HFFc6 (cell line): ENCODE results near the gene NKAIN1. TPM values are rescaled to one million over a fixed set of nuclear protein-coding genes. Genes with fewer than 3 reads are reported as not detected.
A peak's percentile ranks its signal among the peaks of the same experiment; 100 is the strongest.
"Not testable (repeated sequence)": the region's sequence is repeated elsewhere in the genome, so short reads cannot be mapped to it uniquely, and the experiment has no call there.

Experiments
- DNase-seq: peaks from one replicate; pipeline ENCODE4 v3.0.0-alpha.2; 2018
- H3K27ac Mint-ChIP-seq: 2 replicates; pipeline ENCODE4 v1.8.0; 2020; ENCODE audit warnings: mild to moderate bottlenecking, mixed read lengths
- H3K27me3 Mint-ChIP-seq: 2 replicates; pipeline ENCODE4 v1.8.0; 2021; ENCODE audit warnings: mild to moderate bottlenecking, moderate library complexity, mixed read lengths; ENCODE audit not compliant: insufficient read depth
- H3K36me3 Mint-ChIP-seq: 2 replicates; pipeline ENCODE4 v1.8.0; 2021; ENCODE audit warnings: low read depth, mixed read lengths
- H3K4me1 Mint-ChIP-seq: 2 replicates; pipeline ENCODE4 v1.8.0; 2020; ENCODE audit warnings: low read depth, mixed read lengths
- H3K4me3 Mint-ChIP-seq: 2 replicates; pipeline ENCODE4 v1.8.0; 2020; ENCODE audit warnings: mild to moderate bottlenecking, moderate library complexity, mixed read lengths
- H3K9me3 Mint-ChIP-seq: 2 replicates; pipeline ENCODE4 v1.8.0; 2020; ENCODE audit warnings: mild to moderate bottlenecking, mixed read lengths
- total RNA-seq, 6 experiments: library from RNA; stranded (reverse); fragmentation: NEBNext Ultra II Directional; extraction: Animal tissue kit (Norgen Biotek cat#: 25700); gene quantifications; 2 replicates in 1 of 6; 3 replicates in 5 of 6; pipeline ENCODE4 v1.2.3, GENCODE V29; 2021
- TF ChIP-seq, protein P1 (sequence below): fragments of 200-600 bp; sonication (generic); IDR thresholded peaks from 2 replicates; pipeline ENCODE4 v1.5.0; 2021; ENCODE audit warnings: antibody characterized with exemption, mild to moderate bottlenecking

The NKAIN1 gene
- total RNA-seq, 6 experiments from 2014 or later = not detected

DNA sequence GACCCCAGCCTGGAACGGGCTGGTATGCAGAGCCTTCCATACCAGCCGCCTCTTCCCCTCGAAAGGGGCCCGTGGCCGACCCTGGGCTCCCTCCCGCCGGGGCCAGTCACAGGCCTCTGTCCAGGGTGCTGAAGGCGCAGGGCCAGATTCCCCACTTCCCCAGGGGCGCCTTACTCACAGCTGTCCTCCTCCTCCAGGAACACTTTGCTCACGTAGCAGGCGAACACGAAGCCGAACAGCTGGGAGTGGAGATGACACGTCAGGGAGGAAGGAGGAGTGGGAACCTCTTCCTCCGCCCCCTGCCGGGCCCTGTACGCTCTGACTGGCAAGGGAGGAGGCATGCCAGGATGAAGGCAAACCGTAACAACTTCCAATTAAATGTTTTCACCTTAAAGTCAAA lies 57.3 kb downstream of the NKAIN1 start:
- H3K4me1 Mint-ChIP-seq = peaks cover 6% of the 10 kb centered on the region; the same call in 1 of the 2 replicates
- no peak overlapping the region for H3K27ac Mint-ChIP-seq
- H3K4me3 Mint-ChIP-seq = no peak overlapping the region
- H3K9me3 Mint-ChIP-seq = no peaks in the 10 kb centered on the region
- no peaks in the 10 kb centered on the region for H3K36me3 Mint-ChIP-seq
- TF ChIP-seq, protein P1, sequence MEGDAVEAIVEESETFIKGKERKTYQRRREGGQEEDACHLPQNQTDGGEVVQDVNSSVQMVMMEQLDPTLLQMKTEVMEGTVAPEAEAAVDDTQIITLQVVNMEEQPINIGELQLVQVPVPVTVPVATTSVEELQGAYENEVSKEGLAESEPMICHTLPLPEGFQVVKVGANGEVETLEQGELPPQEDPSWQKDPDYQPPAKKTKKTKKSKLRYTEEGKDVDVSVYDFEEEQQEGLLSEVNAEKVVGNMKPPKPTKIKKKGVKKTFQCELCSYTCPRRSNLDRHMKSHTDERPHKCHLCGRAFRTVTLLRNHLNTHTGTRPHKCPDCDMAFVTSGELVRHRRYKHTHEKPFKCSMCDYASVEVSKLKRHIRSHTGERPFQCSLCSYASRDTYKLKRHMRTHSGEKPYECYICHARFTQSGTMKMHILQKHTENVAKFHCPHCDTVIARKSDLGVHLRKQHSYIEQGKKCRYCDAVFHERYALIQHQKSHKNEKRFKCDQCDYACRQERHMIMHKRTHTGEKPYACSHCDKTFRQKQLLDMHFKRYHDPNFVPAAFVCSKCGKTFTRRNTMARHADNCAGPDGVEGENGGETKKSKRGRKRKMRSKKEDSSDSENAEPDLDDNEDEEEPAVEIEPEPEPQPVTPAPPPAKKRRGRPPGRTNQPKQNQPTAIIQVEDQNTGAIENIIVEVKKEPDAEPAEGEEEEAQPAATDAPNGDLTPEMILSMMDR = peak; percentile 74
- DNase-seq = peak; percentile 93
- H3K27me3 Mint-ChIP-seq = peaks cover 36% of the 10 kb centered on the region

DNA sequence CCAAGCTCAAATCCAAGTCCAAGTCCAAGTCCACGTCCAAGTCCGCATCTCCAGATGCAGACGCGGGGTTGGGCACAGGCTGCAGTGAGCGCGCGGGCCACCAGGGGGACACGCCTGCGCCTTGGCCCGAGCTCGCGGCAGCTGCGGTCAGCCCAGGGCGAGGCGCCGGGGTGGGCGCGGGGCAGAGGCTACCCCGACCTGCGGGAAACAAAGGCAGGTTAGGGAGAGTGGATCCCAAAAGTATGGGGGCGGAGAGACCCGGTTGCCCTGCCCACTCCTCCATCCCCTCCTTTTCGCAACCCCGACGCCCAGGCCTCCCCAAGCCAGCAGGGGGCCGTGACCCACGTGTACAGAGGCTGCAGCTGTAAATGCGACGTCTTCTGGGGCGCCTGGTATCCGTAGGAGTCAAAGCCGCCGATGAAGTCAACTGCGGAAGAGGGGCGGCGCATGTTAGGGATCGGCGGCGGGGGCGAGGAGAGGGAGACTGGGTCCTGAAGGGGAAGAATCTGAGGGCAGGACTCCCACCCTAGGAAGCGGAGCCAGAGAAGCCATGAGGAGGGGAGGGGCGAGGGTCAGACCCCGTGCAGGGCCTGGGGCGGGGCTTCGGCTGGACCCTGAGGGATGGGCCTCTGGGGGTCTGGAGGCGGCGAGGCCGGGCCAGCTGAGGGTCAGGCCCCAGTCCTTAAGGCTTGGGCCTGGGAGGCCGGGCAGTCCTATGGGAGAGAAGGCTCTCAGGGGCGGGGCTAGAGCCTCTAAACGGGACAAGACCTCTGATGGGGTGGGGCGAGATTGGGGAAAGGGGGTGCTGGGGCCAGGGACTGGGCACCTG lies 58.0 kb downstream of the NKAIN1 start:
- Mint-ChIP-seq H3K4me3 (no peak overlapping the region), H3K9me3 (no peaks in the 10 kb centered on the region), H3K27ac (no peak overlapping the region), H3K4me1 (peaks cover 6% of the 10 kb centered on the region; the same call in 1 of the 2 replicates), H3K27me3 (peaks cover 30% of the 10 kb centered on the region), H3K36me3 (no peaks in the 10 kb centered on the region)
- DNase-seq = peak; percentile 14
- TF ChIP-seq, protein P1 = peak; percentile 82

DNA sequence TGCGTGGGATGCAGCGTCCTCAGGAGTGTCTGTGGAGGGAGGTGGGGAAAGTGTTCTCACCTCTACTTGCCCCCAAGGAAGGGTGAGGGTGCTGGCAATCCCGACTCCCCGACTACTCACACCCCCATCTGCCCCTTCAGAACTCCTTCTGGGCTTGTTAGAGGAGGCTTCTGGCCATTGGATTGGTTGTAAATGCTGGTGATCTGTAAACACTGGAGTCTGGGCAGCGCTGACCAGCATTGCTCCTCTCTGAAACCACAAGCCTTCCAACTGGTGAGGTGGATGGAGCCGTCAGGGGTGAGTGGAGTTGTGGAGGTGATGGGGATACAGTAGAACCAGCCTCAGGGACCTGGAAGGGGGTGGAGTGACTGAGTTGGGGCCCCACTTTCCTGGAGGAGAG lies 59.3 kb downstream of the NKAIN1 start:
- H3K27ac Mint-ChIP-seq = no peak overlapping the region
- H3K36me3 Mint-ChIP-seq = no peaks in the 10 kb centered on the region
- peaks cover 25% of the 10 kb centered on the region for H3K27me3 Mint-ChIP-seq
- H3K4me3 Mint-ChIP-seq = no peak overlapping the region
- no peak for DNase-seq
- peaks cover 6% of the 10 kb centered on the region; the same call in 1 of the 2 replicates for H3K4me1 Mint-ChIP-seq
- no peaks in the 10 kb centered on the region for H3K9me3 Mint-ChIP-seq
- TF ChIP-seq, protein P1 = no peak

DNA sequence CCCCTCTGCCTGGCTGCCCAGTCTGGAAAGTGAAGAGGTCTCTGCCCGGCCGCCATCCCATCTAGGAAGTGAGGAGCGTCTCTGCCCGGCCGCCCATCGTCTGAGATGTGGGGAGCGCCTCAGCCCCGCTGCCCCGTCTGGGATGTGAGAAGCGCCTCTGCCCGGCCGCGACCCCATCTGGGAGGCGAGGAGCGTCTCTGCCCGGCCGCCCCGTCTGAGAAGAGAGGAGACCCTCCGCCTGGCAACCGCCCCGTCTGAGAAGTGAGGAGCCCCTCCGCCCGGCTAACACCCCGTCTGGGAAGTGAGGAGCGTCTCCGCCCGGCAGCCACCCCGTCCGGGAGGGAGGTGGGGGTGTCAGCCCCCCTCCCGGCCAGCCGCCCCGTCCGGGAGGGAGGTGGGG lies 63.4 kb downstream of the NKAIN1 start:
- not testable (repeated sequence) for H3K36me3 Mint-ChIP-seq, H3K27ac Mint-ChIP-seq, DNase-seq, H3K4me1 Mint-ChIP-seq, H3K4me3 Mint-ChIP-seq, H3K9me3 Mint-ChIP-seq
- peaks cover 19% of the 10 kb centered on the region; the same call in 1 of the 2 replicates for H3K27me3 Mint-ChIP-seq

DNA sequence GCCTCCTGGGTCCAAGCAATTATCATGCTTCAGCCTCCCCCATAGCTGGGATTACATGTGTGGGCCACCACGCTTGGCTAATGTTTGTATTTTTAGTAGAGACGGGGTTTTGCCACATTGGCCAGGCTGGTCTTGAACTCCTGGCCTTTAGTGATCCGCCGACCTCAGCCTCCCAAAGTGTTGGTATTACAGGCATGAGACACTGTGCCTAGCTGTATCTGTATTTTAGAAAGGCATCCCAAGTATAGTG lies 69.3 kb downstream of the NKAIN1 start:
- DNase-seq = no peak
- Mint-ChIP-seq H3K4me3 (no peak overlapping the region), H3K9me3 (no peaks in the 10 kb centered on the region), H3K4me1 (peaks cover 11% of the 10 kb centered on the region), H3K27ac (peak overlapping the region; percentile 94), H3K36me3 (no peaks in the 10 kb centered on the region), H3K27me3 (no peaks in the 10 kb centered on the region; the same call in 1 of the 2 replicates)
- TF ChIP-seq, protein P1 = no peak

DNA sequence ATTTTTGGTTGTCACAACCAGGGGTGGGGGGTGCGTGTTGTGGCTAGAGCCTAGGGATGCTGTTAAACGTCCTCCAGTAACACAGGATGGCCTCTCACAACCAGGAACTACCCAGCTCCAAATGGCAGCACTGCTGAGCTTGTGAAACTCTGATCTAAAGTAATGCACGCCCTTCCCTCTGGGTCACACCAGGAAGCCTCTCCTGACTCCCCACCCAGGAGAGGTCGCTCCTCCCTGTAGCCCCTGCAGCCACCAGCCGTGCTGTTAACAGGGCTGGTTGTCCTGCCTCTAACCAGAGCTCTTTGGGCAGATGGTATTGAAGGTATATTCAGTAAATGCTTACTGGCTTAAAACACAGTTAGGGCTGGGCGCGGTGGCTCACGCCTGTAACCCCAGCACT lies 73.2 kb downstream of the NKAIN1 start:
- no peak for DNase-seq
- H3K4me1 Mint-ChIP-seq = peaks cover 18% of the 10 kb centered on the region
- no peaks in the 10 kb centered on the region for H3K36me3 Mint-ChIP-seq
- H3K27me3 Mint-ChIP-seq = peaks cover 2% of the 10 kb centered on the region
- no peaks in the 10 kb centered on the region for H3K9me3 Mint-ChIP-seq
- TF ChIP-seq, protein P1 = no peak
- H3K27ac Mint-ChIP-seq = no peak overlapping the region
- H3K4me3 Mint-ChIP-seq = no peak overlapping the region
